Measurements from ENCODE around the gene SRXN1.

DNA sequence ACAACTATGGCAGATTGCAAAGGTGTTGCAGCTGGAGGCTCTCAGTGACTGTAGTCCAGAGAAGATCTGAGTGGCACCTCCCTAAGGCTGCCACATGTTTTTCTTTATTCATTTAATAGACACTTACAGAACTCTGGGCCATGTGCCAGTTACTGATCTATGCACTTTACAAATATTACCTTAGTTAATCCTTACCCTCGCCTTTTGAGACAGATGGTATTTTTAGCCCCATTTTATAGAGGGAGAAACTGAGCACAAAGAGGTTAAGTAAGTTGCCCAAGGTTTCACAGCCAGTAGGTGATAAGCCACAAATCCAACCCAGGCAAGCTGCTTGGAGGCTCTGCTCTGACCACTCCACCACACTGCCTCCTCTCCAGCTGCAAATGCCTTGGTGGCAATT, 29.1 kb upstream of the SRXN1 start:
- TF ChIP-seq POLR2A (IDR thresholded peaks at IDR 0.05) = no peak
- TF ChIP-seq, protein P1, sequence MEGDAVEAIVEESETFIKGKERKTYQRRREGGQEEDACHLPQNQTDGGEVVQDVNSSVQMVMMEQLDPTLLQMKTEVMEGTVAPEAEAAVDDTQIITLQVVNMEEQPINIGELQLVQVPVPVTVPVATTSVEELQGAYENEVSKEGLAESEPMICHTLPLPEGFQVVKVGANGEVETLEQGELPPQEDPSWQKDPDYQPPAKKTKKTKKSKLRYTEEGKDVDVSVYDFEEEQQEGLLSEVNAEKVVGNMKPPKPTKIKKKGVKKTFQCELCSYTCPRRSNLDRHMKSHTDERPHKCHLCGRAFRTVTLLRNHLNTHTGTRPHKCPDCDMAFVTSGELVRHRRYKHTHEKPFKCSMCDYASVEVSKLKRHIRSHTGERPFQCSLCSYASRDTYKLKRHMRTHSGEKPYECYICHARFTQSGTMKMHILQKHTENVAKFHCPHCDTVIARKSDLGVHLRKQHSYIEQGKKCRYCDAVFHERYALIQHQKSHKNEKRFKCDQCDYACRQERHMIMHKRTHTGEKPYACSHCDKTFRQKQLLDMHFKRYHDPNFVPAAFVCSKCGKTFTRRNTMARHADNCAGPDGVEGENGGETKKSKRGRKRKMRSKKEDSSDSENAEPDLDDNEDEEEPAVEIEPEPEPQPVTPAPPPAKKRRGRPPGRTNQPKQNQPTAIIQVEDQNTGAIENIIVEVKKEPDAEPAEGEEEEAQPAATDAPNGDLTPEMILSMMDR (IDR thresholded peaks at IDR 0.05) = no peak
- no peak for TF ChIP-seq POLR2AphosphoS5 (IDR thresholded peaks at IDR 0.05)
